HEK293T (cell line): ENCODE results near the gene JAG2.

Experiments
- ELF4 ChIP-seq: fragments of 450-650 bp; IDR thresholded peaks from 2 replicates; pipeline ENCODE4 v1.6.1; 2017; ENCODE audit warnings: antibody characterized with exemption
- HDGF ChIP-seq: fragments of 450-650 bp; IDR thresholded peaks from 2 replicates; pipeline ENCODE4 v1.6.1; 2017; ENCODE audit warnings: antibody characterized with exemption, borderline replicate concordance
- L3MBTL2 ChIP-seq: fragments of 450-650 bp; conservative IDR thresholded peaks from 2 replicates; pipeline ENCODE4 v1.6.1; 2016; ENCODE audit warnings: mild to moderate bottlenecking
- SUZ12 ChIP-seq: fragments of 450-650 bp; IDR thresholded peaks from 2 replicates; pipeline ENCODE4 v1.6.1; 2016; ENCODE audit warnings: mild to moderate bottlenecking
- TARDBP ChIP-seq: fragments of 450-650 bp; IDR thresholded peaks from 2 replicates; pipeline ENCODE4 v1.6.1; 2016
- ZNF384 ChIP-seq: fragments of 450-650 bp; IDR thresholded peaks from 2 replicates; pipeline ENCODE4 v1.6.1; 2016

DNA sequence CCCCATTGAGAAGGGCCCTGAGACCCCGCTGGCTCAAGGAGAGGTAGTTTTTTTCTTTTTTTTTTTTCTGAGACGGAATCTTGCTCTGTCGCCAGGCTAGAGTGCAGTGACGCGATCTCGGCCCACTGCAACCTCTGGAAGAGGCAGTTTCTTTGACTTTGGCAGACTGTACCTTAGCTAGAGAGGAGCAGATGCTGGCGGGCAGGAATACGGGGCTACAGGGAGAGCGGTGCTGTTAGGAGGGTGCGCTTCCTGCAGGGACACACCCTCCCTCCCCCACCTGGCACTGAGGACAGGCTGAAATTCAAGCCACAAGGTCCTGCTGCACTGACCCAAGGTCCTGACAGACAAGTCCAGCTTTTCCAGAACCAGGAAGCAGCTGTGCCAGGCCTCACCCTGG is 44.8 kb upstream of the JAG2 start:
- TF ChIP-seq L3MBTL2 (no peak), HDGF (no peak), ZNF384 (no peak), ELF4 (no peak), TARDBP (no peak), SUZ12 (no peak)
